Mesodermal cell (in vitro differentiated cells): ENCODE measurements around the gene CYB5R2. TPM values are rescaled to one million over a fixed set of nuclear protein-coding genes. Genes with fewer than 3 reads are reported as not detected.

Experiments
- H3K27ac ChIP-seq: 2 replicates; pipeline ENCODE4 v1.7.0; 2013; ENCODE audit warnings: mild to moderate bottlenecking, low read depth, low read length, moderate library complexity; ENCODE audit not compliant: severe bottlenecking
- H3K36me3 ChIP-seq: 2 replicates; pipeline ENCODE4 v1.7.1; 2013; ENCODE audit warnings: mild to moderate bottlenecking, low read length, moderate library complexity; ENCODE audit not compliant: control insufficient read depth, insufficient read depth
- H3K4me1 ChIP-seq: one replicate; pipeline ENCODE4 v1.7.1; 2013; ENCODE audit warnings: mild to moderate bottlenecking, low read length; ENCODE audit not compliant: insufficient read depth, control insufficient read depth, poor library complexity, severe bottlenecking
- H3K4me3 ChIP-seq: 2 replicates; pipeline ENCODE4 v1.7.0; 2013; ENCODE audit warnings: low read length, control low read depth, mild to moderate bottlenecking; ENCODE audit not compliant: insufficient read depth, poor library complexity, severe bottlenecking; ENCODE audit errors: extremely low read depth
- H3K9me3 ChIP-seq: 2 replicates; pipeline ENCODE4 v1.7.1; 2013; ENCODE audit warnings: mild to moderate bottlenecking, low read length, moderate library complexity; ENCODE audit not compliant: control insufficient read depth
- WGBS, 2 experiments: methylation state at CpG; one replicate each; pipeline ENCODE4 v1.1.5; 2013; ENCODE audit warnings: missing lambda C conversion rate in 2 of 2; ENCODE audit not compliant: insufficient coverage in 2 of 2; 5-methylcytosine and 5-hydroxymethylcytosine counted together
- polyA plus RNA-seq, 2 experiments: library from polyadenylated mRNA; stranded (reverse); fragments of 50-300 nt; gene quantifications; one replicate each; pipeline ENCODE4 v1.2.3, GENCODE V29; 2013

CYB5R2 gene
- 20.3 TPM for polyA plus RNA-seq (2013, experiment 1 of 2)
- polyA plus RNA-seq (2013, experiment 2 of 2): 18.1 TPM

DNA sequence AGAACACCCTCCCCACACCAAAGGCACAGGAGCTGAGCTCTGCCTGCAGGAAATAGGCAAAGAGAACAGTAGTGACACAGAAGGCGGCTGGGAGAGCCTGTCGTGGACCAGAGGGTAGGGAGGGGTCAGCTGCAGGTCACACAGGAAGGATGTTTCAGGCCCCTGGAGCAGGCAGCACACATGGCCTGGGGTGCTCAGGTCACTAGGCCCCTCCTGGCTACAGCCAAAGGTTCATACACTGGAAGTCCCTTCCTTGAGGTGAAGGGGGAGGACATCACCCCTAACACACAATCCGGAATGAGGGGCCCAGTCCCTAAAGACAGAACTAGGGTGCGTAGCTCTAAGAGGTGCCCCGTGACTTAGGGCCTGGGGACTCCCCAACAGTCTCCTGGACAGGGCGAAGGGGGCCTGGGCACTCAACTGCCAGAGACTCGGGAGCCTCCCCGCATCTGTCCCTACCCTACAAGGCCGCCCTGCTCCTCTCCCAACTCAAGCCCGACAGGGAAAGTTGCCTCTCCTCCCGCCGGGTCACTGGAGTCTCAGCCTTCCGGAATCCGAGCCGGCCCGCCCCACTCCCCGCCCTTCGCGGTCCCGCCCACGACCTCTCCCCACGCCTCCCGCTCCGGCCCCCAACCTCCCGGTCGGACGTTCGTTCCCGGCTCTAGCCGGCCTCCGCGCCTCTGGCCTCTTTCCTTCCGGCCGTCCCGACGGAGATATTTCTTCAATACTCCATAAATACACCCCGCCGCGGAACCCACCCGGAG is at the start of gene CYB5R2:
Gene CYB5R2, minus strand, starts transcription at position 541 of the 764 bp plus-strand sequence. CDS start 675 bp downstream, outside the sequence.
- Histone ChIP-seq H3K4me3 (peak within 1 kb of the TSS; percentile 53), H3K36me3 (peaks cover 9% of the 10 kb centered on the region), H3K4me1 (peaks cover 12% of the 10 kb centered on the region), H3K9me3 (no peaks in the 10 kb centered on the region), H3K27ac (peak within 1 kb of the TSS; percentile 73)
- WGBS, 2 experiments: 16 to 24% methylated on average over 33 to 34 of the region's 40 CpGs

DNA sequence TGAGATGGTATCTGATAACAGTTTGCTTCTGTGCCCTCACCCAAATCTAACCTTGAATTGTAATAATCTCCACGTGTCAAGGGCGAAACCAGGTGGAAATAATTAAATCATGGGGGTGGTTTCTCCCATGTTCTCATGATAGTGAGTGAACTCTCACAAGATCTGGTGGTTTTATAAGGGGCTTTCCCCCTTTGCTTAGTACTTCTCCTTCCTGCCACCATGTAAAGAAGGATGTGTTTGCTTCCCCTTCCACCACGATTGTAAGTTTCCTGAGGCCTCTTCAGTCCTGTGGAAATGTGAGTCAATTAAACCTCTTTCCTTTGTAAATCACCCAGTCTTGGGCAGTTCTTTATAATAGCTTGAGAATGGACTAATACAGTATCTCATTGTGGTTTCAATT is 41.5 kb upstream of the CYB5R2 start:
- WGBS, 2 experiments: no CpG with 5 or more reads among the region's 3 CpGs

DNA sequence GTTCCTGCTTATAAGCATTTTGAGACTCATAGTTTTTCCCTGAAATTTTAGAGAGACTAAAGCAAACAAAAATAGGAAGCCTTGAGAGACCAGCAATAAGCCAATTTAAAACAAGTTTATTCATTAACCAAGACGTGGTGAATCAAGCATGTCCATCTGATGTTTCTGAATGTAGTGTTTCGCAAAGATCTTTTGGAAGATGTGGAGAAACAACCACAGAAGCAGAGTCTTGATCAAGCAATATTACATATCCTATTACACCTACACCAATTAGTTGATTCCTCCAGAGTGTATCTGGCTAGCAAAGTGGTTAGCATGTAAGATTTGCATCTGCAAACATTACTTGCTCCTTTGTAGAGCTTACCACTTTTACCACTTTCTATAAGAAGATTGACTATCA is 33.1 kb upstream of the CYB5R2 start, which contains the start of gene OVCH2:
Gene OVCH2, minus strand, starts transcription at position 101 of the 400 bp plus-strand sequence. Its CDS starts 83 bp downstream, at position 18.
- WGBS, 2 experiments: 80% methylated on average over 1 of the region's 2 CpGs; no CpG with 5 or more reads in 1 of the 2 experiments
- H3K4me3 ChIP-seq: no peak within 1 kb of the TSS
- H3K27ac ChIP-seq: no peak within 1 kb of the TSS

More for the DNA sequence above, 41.5 kb upstream of the CYB5R2 start:
- H3K36me3 ChIP-seq: no peaks in the 10 kb centered on the region
- no peaks in the 10 kb centered on the region for H3K4me1 ChIP-seq
- H3K9me3 ChIP-seq: no peaks in the 10 kb centered on the region
- no peak overlapping the region for H3K27ac ChIP-seq
- H3K4me3 ChIP-seq: no peak overlapping the region

GRCh38 chr11:7703740-7704139 is 30.4 kb upstream of the CYB5R2 start:
- no peak overlapping the region for H3K4me3 ChIP-seq
- no peaks in the 10 kb centered on the region for H3K4me1 ChIP-seq
- H3K27ac ChIP-seq: no peak overlapping the region
- H3K36me3 ChIP-seq: no peaks in the 10 kb centered on the region
- 68 to 81% methylated on average over 5 of the region's 5 CpGs for WGBS, 2 experiments
- H3K9me3 ChIP-seq: no peaks in the 10 kb centered on the region

More for the DNA sequence above, 33.1 kb upstream of the CYB5R2 start, which contains the start of gene OVCH2:
- Histone ChIP-seq H3K36me3 (no peaks in the 10 kb centered on the region), H3K9me3 (no peaks in the 10 kb centered on the region), H3K4me1 (no peaks in the 10 kb centered on the region)

- Histone ChIP-seq H3K9me3 (no peaks in the 10 kb centered on the region), H3K36me3 (no peaks in the 10 kb centered on the region), H3K4me3 (no peak overlapping the region), H3K27ac (no peak overlapping the region), H3K4me1 (no peaks in the 10 kb centered on the region)
- 83 to 93% methylated on average over 4 of the region's 5 CpGs for WGBS, 2 experiments
Observed at GRCh38 chr11:7696424-7696823, 23.1 kb upstream of the CYB5R2 start.

- H3K36me3 ChIP-seq: no peaks in the 10 kb centered on the region
- 64% methylated on average over 1 of the region's 3 CpGs; no CpG with 5 or more reads in 1 of the 2 experiments for WGBS, 2 experiments
Observed at GRCh38 chr11:7694235-7694634, 20.9 kb upstream of the CYB5R2 start.

GRCh38 chr11:7692426-7692825 is 19.1 kb upstream of the CYB5R2 start:
- no peaks in the 10 kb centered on the region for H3K4me1 ChIP-seq
- 92 to 100% methylated on average over 1 to 3 of the region's 3 CpGs for WGBS, 2 experiments
- no peaks in the 10 kb centered on the region for H3K36me3 ChIP-seq
- H3K9me3 ChIP-seq: no peaks in the 10 kb centered on the region
- no peak overlapping the region for H3K27ac ChIP-seq
- H3K4me3 ChIP-seq: no peak overlapping the region

More at GRCh38 chr11:7694235-7694634, 20.9 kb upstream of the CYB5R2 start:
- no peak overlapping the region for H3K4me3 ChIP-seq
- H3K9me3 ChIP-seq: no peaks in the 10 kb centered on the region
- H3K27ac ChIP-seq: no peak overlapping the region
- H3K4me1 ChIP-seq: no peaks in the 10 kb centered on the region

DNA sequence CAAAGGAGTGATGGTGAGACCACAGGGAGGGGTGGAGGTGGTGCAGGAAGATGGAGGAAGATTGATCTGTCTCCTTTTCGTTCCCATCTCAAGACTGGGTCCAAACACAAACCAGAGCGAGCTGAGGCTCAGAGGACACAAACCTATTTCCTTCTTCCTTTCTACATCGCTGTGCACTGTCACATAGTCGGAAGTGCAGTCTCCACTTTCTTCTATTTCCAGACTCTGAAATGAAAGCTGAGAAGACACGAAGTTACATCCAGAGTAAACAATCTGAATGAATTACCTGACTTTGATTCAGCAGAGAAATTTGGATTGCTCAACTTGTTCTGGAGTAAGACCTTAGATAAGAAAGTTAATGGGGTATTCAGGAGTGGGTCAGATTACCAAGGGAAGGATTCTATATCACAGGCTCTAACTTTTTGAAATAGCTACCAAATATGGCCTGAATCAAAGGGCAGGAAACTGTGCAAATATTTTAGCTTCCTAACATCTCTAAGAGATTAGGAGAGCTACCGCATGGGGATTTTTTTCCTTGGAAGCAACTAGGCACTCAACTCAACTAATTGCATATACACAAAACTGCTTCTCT is 18.6 kb upstream of the CYB5R2 start:
- no peak overlapping the region for H3K27ac ChIP-seq
- no peaks in the 10 kb centered on the region for H3K9me3 ChIP-seq
- no peak overlapping the region for H3K4me3 ChIP-seq
- no peaks in the 10 kb centered on the region for H3K4me1 ChIP-seq
- 93 to 100% methylated on average over 3 to 5 of the region's 6 CpGs for WGBS, 2 experiments
- no peaks in the 10 kb centered on the region for H3K36me3 ChIP-seq

GRCh38 chr11:7690648-7691047 is 17.3 kb upstream of the CYB5R2 start:
- H3K4me1 ChIP-seq: no peaks in the 10 kb centered on the region
- no peaks in the 10 kb centered on the region for H3K9me3 ChIP-seq
- 86 to 93% methylated on average over 2 to 4 of the region's 6 CpGs for WGBS, 2 experiments
- no peak overlapping the region for H3K4me3 ChIP-seq
- no peak overlapping the region for H3K27ac ChIP-seq
- H3K36me3 ChIP-seq: no peaks in the 10 kb centered on the region

DNA sequence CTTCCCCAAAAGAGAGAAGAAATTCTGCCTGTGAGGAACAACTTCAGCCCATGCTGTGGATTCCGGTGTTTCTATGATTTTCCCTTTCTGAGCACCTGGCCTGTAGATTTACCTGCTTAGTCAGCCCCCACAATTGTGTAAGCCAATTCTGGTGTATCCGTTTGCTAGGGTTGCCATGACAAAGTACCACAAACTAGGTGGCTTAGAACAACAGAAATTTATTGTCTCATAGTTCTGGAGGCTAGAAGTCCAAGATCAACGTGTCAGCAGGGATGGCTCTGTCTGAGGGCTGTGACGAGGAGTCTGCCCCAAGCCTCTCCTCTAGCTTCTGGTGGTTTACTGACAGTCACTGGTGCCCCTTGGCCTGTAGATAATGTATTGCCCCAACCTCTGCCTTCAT is 15.9 kb upstream of the CYB5R2 start:
- H3K27ac ChIP-seq: no peak overlapping the region
- H3K36me3 ChIP-seq: no peaks in the 10 kb centered on the region
- WGBS, 2 experiments: 67 to 74% methylated on average over 3 to 4 of the region's 4 CpGs
- no peaks in the 10 kb centered on the region for H3K9me3 ChIP-seq
- H3K4me3 ChIP-seq: no peak overlapping the region
- H3K4me1 ChIP-seq: no peaks in the 10 kb centered on the region
